GM21515 (cell line): Measurements from ENCODE around the gene CD248.
A peak's percentile ranks its signal among the peaks of the same experiment; 100 is the strongest.
"Not testable (repeated sequence)": the region's sequence is repeated elsewhere in the genome, so short reads cannot be mapped to it uniquely, and the experiment has no call there.

Experiments
- ATAC-seq: cut with Tn5 transposase; IDR thresholded peaks from one replicate; pipeline ENCODE4 v1.9.1; 2021; ENCODE audit not compliant: unreplicated experiment

The CD248 gene

DNA sequence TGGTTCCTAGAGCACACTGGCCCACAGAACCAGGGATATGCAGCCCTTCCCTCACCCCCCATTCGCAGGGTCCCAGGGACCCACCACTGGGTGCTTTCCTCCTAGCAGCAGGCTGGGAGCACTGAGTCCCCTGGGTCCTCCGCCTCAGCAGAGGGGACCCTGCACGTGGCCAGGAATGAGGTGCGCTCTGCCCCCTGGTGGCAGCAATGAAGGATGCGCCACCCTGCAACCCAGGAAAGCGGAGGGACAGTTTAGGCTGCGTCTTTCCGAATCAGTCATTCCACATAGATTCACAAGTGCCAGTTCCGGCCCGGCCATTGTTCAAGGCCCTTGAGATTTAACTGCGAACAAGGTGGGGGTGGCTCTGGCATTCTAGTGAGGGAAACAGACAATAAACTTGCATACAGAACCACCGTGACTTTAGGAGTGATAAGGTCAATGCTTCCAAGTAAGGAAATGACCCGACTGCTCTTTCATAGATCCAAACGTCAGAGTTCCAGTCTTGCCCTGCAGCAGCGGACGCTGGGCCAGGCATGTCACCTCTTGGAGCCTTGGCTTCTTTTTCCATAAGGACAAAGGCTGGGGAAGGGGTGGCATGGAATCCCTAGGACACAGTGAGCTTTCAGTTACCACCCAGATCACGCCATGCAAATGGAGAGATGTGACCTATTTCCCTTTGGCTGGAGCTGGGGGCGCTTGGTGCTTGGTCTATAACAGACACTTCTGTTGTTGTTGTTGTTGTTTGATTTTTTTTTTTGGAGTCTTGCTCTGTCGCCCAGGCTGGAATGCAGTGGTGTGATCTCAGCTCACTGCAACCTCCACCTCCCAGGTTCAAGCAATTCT, 11.7 kb upstream of the CD248 start:
- peak; percentile 53 for ATAC-seq

DNA sequence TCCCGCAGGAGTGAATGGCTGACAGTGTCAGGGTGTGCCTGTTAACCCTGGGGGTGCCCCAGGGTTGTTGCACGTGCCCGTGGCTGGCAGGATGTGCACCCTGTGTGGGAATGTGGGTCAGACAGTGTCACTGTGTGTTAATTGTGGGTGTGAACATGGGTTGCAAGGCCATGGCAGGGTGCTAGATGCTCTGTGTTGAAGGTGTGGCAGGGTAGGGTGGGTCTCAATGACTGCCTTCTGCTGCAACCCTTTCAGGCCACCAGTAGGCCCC, 11.1 kb upstream of the CD248 start:
- ATAC-seq: no peak

DNA sequence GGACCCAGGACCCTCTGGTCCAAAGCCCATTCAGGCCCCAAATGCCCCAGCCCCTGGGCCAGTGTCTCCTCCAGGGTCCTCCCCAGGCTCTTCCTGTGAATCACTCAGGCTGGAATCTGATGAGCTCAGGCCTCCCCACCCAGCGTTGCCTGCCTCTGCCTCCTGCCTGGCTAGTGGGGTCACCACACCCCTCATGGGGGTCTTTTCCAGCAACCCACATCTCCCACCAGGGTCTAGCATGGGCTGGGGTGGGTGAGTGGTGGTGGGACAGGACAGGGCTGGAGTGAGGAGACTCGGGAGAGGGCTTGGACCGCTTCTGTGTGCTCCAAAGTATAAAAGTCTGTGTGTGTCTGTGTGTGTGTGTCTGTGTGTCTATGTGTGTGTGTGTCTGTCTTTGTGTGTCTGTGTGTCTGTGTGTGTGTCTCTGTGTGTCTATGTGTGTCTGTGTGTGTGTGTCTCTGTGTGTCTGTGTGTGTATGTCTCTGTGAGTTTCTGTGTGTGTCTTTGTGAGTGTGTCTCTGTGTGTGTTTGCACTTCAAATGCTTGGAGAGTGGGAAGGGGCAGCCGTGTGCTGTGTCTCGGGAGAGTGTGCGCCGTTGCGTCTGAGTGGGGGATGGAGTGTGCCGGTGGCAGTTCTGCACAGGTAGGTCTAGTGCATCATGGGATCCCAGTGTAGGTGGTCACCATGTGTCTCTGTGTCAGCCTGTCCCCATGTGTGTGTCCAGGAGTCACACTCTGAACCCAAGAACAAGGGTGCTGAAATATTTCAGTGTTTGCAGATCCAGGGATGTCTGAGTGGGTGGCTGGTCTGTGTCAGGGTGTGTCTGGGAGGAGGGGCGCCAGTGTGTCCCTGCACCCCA, 10.6 kb upstream of the CD248 start:
- no peak for ATAC-seq

DNA sequence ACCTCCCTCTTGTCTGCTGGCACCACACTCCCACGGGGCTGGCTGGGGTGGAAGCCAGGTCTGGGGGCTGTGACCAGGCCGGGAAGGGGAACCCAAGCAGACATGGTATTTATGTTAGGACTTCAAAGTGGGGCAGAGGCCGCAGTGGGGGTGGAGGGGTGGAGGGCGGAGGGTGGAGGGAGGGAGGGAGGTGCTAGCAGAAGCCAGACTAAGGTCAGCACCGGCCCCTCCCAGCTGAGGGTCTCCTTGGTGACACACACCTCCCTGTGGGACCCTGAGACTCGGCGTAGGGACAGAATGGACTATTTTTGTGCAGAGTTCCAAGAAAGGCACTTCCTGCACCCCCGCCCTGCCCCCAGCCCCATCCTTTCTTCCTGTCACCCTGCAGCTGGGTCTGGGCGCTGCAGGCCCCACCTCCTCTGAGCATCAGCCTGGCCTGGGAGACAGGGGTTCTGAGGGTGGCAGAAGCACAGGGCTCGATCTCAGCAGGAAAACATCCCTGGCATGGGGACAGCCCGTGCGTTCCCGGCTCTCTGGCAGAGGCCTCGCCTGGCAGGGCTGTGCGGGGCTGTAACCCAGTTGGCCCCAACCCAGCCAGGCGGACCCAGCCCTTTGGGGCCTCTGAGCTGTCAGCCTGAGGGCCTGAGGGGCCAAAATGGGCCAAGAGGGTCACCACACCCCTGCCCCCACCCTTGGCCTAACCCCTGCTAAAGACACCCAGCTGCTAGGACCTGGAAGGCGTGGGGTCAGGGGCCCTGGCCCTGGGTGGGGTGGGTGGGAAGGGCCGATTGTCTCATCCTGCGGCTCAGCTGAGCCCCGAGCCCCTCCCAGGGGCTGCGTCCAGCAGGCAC, 9.6 kb upstream of the CD248 start:
- no peak for ATAC-seq

DNA sequence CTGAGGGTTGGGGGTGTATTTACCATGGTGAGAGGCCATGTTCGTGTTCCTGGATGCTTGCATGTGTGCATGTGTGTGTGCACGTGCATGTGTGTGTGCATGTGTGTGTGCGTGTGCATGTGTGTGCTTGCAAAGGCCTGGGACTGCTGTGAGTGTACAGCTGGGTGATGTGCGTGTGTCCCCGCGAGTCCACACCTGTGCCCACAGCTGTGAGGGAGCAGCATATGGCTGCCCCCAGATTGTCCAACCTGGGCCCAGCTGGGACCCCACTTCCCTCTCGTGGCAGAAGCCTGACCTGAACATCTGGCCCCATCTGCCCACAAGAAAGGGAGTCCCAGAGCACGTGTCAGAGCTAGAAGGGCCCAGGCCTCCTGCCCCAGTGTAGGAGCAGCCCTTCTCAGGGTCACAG, 8.4 kb upstream of the CD248 start:
- no peak for ATAC-seq

DNA sequence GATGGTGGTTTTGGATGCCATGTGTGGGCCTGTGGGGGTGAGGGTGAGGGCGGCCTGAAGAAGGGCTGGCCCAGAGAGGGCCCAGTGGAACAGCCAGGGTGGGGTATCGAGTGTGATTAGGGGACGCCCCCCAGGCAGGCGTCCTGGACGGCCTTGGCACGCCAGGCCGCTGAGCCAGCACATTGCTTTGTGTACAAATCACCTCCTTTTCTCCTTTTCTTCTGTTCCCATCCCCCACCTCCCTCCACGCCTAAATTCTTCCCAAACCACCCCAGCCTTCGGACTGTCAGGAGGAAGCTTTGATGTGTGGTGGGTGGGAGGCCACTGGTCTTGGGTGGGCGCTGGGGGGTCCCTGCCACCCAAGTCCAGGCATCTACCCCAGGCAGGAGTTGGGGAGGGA, 7.8 kb upstream of the CD248 start:
- ATAC-seq: no peak

DNA sequence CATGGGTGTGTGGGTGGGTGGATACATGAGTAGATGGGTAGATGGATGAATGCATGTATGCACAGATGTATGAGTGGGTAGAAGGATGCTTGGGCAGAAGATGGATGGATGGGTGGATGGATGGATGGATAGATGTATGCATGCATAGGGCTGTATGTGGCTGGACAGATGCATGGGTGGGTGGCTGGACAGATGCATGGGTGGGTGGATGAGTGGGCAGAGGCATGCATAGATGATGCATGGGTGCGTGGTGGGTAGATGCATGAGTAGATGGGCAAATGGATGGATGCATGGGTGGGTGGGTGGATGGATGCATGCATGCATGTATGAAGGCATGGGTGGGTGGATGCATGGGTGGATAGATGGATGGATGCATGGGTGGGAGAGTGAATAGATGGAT, 6.8 kb upstream of the CD248 start:
- no peak for ATAC-seq

DNA sequence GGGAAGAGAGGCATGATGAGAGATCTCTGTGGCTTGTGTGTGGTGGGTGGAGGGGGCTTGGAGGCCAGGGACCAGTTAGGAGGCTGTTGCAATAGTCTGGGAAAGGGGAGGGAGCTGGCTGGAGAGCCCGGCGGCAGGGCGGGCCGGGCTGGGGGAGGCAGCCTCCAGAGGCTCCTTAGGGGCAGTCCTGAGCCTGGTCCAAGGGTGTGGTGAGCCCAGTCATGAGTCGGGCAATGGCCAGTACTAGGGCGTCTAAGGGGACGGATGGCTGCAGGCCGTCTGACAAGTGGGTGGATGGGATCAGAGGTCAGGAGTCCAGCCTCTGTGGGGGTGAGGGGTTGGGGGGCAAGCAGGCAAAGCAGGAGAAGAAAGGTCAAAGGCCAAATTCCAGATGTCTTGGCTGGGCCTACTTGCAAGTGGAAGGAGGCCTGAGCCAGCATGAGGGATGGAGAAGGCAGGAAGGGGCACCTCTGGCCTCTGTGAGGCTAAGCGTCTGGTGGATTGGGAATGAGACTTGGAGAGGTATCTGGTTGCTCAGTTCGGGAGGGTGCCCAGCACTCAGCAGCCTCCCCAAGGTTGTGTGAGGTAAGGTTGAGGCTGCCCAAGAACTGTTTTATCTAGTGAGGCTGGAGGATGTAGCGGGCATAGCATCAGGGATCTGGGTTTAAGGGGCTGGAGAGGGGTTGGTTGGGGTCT, 6.0 kb upstream of the CD248 start:
- ATAC-seq: no peak

DNA sequence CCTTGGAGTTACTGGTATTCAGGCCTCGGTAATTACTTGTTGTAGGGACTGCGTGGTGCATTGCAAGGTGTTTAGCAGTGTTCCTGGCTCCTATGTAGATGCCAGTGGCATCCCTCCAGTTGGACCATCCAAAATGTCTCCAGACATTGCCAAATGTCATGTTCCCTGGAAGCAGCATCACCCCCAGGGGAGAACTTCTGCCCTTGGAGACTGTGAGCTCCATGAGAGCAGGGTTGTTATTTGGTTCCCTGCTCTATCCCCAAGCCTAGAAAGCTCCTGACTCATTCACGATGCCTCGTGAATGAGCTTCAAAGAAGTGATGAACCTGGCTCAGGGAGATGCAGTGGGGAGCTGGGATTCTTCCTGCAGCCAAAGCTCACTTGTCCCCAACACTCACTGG, 4.8 kb upstream of the CD248 start:
- no peak for ATAC-seq

DNA sequence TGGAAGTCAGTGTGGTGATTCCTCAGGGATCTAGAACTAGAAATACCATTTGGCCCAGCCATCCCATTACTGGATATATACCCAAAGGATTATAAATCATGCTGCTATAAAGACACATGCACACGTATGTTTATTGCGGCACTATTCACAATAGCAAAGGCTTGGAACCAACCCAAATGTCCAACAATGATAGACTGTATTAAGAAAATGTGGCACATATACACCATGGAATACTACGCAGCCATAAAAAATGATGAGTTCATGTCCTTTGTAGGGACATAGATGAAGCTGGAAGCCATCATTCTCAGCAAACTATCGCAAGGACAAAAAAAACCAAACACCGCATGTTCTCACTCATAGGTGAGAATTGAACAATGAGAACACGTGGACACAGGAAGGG, 3.9 kb upstream of the CD248 start:
- ATAC-seq: not testable (repeated sequence)

DNA sequence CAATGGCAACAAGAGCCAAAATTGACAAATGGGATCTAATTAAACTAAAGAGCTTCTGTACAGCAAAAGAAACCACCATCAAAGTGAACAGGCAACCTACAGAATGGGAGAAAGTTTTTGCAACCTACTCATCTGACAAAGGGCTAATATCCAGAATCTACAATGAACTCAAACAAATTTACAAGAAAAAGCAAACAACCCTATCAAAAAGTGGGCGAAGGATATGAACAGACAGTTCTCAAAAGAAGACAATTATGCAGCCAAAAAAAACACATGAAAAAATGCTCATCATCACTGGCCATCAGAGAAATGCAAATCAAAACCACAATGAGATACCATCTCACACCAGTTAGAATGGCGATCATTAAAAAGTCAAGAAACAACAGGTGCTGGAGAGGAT, 3.4 kb upstream of the CD248 start:
- ATAC-seq: not testable (repeated sequence)

DNA sequence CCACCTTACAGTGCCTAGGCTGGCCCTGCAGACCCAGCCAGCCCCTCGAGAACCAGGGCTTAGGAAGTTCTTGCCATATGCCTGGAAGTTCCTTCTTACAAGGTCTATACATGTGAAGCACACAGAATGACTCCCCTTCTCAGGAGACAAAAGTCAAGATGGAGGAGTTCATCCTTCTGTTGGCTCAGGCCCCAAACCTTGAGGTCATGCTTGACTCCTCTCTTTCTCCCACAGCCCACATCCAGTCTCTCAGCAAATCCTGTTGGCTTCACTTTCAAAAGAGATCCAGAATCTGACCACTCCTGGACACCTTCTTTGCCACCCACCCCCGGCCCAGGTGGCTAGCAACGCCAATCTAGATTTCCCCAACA, 1.7 kb upstream of the CD248 start:
- no peak for ATAC-seq

DNA sequence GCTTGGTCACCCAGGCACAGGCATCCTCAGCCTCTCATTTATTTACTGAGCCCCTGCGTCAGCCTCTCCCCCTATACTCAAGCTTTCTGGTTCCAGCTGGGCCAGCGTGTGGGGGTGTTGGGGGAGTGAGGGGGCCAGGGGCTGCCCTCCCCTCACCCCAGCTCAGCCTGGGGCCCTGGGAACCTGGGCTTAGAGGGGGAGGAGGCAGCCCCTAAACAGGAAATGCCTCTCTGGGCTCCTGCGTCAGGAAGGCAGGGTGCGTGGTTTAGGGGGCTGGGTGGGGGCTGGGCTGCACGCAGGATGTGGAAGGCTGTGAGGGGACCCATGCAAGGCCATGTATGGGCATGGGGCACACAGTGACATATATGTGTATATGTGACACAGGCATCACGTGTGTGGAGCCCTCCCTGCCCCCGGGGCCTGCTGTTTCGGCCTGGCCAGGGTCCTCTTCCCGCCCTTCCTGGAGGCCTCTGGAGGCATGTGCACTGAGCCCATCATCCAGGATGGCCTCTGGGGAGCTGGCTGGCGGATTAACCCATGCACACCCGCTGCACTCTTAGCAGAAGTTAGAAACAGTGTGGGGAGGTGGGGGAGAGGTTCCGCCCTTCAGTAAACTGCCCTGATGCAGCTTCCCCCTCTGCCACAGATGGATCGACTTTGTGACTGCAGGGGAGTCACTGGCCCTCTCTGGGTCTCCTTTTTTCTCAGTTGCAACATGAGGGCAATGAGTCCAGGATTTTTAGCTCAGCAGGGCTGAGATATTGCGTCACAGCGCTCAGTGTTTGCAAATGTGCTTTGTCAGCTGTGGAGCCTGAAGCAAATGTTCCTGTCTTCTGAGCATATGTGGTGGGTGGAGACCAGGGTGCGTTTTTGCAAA, 1.1 kb upstream of the CD248 start:
- no peak for ATAC-seq

DNA sequence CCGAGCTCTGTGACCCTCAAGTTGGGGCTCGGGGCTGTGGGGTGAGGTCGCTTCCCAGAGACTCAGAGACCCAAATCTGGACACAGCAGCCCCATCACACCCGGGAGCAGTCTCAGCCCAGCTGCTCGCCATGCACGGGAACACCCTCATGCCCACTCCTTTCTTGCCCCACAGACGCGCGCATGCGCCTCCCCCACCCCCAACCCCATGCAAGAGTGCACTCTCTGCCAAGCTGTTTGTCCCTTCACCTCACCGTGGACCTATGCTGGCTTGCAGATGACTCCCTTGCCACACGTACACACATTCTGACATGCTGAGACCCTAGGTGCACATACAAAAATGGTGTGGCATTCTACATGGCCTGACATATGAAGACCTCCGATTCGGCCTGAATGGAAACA, 478 bp upstream of the CD248 start:
- no peak for ATAC-seq

DNA sequence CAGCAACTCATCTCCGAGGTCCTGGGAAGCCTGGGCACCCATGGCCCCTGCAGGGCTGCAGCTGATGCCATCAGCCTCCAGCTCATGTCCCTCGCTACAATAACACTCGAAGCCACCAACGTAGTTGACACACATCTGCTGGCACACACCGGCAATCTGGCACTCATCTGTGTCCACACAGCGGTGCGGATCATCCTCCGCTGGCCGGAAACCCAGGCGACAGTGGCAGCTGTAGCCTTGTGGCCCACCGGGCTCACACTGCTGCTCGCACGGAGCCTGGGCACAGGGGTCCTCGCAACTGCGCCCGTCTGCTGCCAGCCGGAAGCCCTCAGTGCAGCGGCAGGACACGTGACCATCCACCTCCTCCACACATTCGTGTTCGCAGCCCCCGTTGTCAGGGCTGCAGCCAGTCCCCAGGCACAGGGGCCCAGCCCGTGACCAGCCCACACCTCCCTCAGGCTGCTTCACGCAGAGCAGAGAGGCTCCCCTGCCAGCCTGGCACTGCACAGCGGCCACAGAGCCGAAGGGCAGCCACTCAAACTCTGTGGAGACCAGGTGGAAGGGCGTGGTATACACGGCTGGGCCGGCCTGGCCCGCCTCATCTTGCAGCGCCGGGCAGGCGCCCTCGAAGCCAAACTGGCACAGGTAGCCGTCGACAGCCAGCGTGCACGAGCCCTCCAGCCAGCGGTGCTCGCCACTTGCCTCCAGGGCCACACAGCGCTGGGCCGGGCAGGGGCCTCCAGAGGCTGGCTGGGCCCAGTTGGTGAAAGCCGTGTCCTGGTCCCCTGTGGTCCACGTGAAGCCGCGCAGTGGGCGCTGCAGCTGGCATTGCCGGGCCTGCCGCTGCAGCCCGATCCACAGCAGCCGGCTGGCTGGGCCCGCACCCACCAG, 678 bp downstream of the CD248 start:
- ATAC-seq: no peak

DNA sequence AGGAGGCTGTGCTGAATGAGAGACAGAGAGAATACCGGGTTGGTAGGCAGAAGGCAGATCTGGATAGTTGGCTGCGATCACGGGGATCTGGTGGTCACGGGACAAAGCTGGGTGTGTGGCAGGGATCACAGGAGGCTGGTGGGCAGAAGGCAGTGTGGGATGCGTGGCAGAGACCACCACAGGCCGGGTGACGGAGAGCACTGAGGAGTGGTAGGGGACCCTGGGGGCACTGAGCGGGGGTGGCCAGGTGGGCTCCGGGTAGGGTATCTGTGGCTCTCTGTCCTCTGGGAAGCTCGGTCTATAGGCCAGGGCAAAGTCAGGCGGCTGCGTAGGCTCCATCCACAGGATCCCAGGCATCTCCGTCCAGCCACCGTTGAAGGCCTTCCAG, 1.4 kb downstream of the CD248 start:
- no peak for ATAC-seq

DNA sequence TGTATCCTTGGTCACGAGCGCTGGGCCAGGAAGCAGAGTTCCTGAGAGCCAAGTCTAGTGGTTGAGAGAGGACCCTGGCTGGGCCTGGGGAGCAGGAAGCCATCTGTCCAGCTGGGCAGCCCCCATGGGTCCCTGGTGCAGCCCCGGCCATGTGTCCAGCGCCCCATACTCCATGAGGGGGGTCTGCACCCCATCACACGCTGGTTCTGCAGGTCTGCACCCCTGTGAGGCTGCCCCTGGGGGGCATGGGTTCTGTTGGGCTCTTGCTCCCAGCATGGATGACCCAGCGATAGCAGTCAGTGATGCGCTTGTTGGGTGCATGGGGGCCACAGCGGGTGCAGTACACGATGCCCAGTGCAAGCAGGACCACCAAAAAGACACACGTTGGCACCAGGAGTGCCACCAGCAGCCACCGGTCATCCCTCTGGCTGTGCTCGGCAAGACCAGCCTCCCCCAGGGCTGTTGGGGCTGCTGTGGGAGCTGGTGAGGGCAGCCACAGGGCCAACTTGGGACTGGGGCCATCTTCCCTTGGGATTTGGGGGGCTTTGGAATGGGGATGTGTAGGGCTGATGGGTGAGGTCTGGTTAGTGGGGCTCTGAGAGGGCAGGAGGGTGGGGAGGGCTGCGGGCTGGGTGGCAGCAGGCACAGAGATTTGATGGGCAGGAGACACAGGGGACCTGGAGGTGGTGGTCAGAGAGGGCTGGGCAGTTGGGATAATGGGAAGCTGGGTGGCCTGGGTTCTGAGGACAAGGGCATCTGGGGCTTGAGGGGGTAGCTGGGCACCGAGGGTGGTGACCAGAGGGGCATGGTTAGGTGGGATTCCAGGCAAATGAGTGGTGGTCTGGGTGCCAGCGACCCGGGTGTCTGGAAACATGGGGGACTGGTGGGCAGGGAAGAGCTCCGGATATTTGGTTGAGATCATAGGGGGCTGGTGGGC, 2.0 kb downstream of the CD248 start:
- no peak for ATAC-seq

DNA sequence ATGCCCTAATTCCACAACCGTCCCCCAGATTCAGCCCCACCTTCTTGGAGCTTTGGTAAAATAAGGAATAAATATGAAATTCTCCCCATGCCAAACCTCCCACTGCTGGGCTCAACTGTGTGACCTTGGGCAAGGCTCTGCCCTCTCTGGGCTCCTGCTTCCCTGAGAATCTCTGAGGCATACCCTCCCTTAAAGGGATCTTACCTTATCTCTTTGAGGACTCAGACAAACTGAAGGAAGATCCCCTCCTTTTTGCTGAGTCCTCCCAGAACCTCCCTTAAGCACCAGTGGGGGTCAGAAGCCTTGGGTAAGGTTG, 2.7 kb downstream of the CD248 start:
- no peak for ATAC-seq
